Activated CD4-positive, alpha-beta T cell treated with anti-CD3 and anti-CD28 coated beads for 24 hours (primary cell): ENCODE results near the gene TBC1D1.
A peak's percentile ranks its signal among the peaks of the same experiment; 100 is the strongest.

ENCODE experiments used
- DNase-seq, 2 donors: peaks; one replicate each; pipeline ENCODE4 v3.0.0-alpha.2; 2020; ENCODE audit warnings: low read depth in 2 of 2

The TBC1D1 gene

GRCh38 chr4:38105475-38106220 is 214.8 kb downstream of the TBC1D1 start:
- no peak for DNase-seq

- DNase-seq = no peak
Observed at GRCh38 chr4:38106311-38106710, 215.4 kb downstream of the TBC1D1 start.

GRCh38 chr4:38106886-38107514 is 216.1 kb downstream of the TBC1D1 start:
- no peak for DNase-seq

- DNase-seq = no peak
Observed at GRCh38 chr4:38107818-38108217, 216.9 kb downstream of the TBC1D1 start.

- DNase-seq = no peak
Observed at GRCh38 chr4:38109370-38109769, 218.5 kb downstream of the TBC1D1 start.

GRCh38 chr4:38109896-38110295 is 219.0 kb downstream of the TBC1D1 start:
- DNase-seq = no peak

- no peak for DNase-seq
Observed at GRCh38 chr4:38111024-38111423, 220.1 kb downstream of the TBC1D1 start.

- no peak for DNase-seq
Observed at GRCh38 chr4:38111717-38112116, 220.8 kb downstream of the TBC1D1 start.

- DNase-seq = no peak
Observed at GRCh38 chr4:38113132-38113531, 222.2 kb downstream of the TBC1D1 start.

- DNase-seq = no peak
Observed at GRCh38 chr4:38113551-38113950, 222.7 kb downstream of the TBC1D1 start.

- no peak for DNase-seq
Observed at GRCh38 chr4:38114386-38115150, 223.7 kb downstream of the TBC1D1 start.

GRCh38 chr4:38115601-38116000 is 224.7 kb downstream of the TBC1D1 start:
- DNase-seq = no peak

GRCh38 chr4:38117591-38117990 is 226.7 kb downstream of the TBC1D1 start:
- DNase-seq = no peak

GRCh38 chr4:38119668-38120385 is 228.9 kb downstream of the TBC1D1 start:
- no peak for DNase-seq

GRCh38 chr4:38120772-38121171 is 229.9 kb downstream of the TBC1D1 start:
- DNase-seq = no peak

- DNase-seq = no peak
Observed at GRCh38 chr4:38122060-38122459, 231.2 kb downstream of the TBC1D1 start.

- no peak for DNase-seq
Observed at GRCh38 chr4:38123555-38123954, 232.7 kb downstream of the TBC1D1 start.

GRCh38 chr4:38124961-38125360 is 234.1 kb downstream of the TBC1D1 start:
- DNase-seq = no peak

GRCh38 chr4:38125816-38126215 is 234.9 kb downstream of the TBC1D1 start:
- no peak for DNase-seq

- DNase-seq = peak; percentile 52 to 57
Observed at GRCh38 chr4:38128478-38129459, 237.9 kb downstream of the TBC1D1 start.
